ENCODE measurements around the gene SKI.

SKI gene

GRCh38 chr1:2345297-2346075 is 117.4 kb downstream of the SKI start:
- TF ChIP-seq CTCF (IDR thresholded peaks at IDR 0.05; ENCODE audit: low read depth, low read length): no peak
- no peak overlapping the region for H3K4me3 ChIP-seq (ENCODE audit: low read depth, low read length)
- in situ Hi-C loops (cut with HindIII; ENCODE audit: low sequenced_read_pairs): no loop called here
- DNase-seq (ENCODE audit: low read depth, low spot score): no peak

DNA sequence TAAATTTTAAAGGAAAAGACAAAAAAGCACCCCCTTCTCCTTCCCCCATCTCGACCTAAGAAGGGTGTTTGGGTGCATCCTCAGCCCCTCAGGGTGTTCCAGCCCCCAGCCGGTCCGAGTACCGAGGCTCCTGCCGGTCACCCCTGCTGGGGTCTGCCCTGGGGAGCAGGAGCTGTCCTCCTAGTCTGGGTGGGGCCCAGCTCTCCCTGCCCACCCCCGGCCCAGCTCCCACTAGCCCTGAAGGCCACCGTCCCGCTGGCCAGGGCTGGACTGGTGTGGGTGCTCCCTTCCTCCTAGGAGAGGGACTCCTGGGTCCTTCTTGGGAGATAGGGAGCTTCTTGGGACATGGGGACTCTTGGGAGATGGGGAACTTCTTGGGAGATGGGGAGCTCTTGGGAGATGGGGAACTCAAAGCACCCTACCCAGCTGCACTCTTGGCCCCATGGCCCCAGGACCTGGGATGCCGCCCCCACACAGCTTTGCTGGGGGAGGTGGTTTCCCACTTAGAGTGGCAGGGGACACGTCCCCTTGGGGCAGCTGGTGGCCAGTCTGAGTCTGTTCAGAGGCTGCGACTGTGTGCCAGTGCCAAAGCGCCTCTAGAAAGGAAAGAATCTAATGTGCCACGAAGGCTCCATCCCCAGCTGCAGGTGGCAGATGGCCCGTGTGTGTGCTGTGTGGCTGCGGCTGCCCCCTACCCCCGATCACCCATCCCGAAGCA is 118.7 kb downstream of the SKI start:
- no peak for TF ChIP-seq CTCF (IDR thresholded peaks at IDR 0.05; ENCODE audit: low read depth, low read length)
- no peak for DNase-seq (ENCODE audit: low read depth, low spot score)
- in situ Hi-C loops (cut with HindIII; ENCODE audit: low sequenced_read_pairs): no loop called here
- no peak overlapping the region for H3K4me3 ChIP-seq (ENCODE audit: low read depth, low read length)

DNA sequence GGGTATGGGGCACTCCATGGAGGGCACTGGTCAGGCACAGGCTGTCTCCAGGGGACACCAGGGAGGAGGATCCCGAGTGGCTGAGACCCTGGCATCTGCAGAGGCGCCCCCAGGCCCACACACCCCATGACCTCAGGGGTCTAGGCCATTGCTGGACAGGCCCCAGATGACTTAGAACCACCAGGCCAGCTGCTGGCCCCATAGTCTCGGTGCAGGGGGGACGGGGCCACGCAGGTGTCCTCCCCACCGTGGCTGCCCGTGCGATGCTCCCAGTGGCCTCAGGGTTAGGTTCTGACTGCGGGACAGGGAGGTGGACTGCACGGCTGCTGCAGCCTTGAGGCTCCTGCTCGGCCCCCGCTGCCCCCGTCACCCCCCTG is 119.3 kb downstream of the SKI start:
- TF ChIP-seq CTCF (IDR thresholded peaks at IDR 0.05; ENCODE audit: low read depth, low read length): no peak
- no peak overlapping the region for H3K4me3 ChIP-seq (ENCODE audit: low read depth, low read length)
- in situ Hi-C loops (cut with HindIII; ENCODE audit: low sequenced_read_pairs): no loop called here
- no peak for DNase-seq (ENCODE audit: low read depth, low spot score)

DNA sequence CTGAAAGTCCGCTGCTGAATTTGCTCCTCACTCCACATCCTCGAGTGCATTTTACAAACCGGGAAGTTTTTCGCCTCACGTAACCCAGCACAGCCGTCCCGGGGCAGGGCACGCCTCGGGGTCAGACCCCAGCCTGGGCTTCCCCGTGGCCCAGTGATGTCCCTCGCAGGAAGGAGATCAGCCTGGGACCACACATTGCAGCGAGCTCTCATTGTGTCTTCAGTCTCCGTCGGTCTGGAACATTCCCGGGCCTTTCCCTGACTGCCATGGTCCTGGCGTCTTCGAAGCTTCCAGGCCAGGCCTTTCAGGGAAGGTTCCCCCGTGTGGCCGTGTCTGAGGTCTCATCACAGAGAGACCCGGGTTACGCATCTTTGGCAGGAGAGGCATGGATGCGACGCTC is 119.8 kb downstream of the SKI start:
- DNase-seq (ENCODE audit: low read depth, low spot score): no peak
- H3K4me3 ChIP-seq (ENCODE audit: low read depth, low read length): no peak overlapping the region
- no peak for TF ChIP-seq CTCF (IDR thresholded peaks at IDR 0.05; ENCODE audit: low read depth, low read length)
- in situ Hi-C loops (cut with HindIII; ENCODE audit: low sequenced_read_pairs): no loop called here

DNA sequence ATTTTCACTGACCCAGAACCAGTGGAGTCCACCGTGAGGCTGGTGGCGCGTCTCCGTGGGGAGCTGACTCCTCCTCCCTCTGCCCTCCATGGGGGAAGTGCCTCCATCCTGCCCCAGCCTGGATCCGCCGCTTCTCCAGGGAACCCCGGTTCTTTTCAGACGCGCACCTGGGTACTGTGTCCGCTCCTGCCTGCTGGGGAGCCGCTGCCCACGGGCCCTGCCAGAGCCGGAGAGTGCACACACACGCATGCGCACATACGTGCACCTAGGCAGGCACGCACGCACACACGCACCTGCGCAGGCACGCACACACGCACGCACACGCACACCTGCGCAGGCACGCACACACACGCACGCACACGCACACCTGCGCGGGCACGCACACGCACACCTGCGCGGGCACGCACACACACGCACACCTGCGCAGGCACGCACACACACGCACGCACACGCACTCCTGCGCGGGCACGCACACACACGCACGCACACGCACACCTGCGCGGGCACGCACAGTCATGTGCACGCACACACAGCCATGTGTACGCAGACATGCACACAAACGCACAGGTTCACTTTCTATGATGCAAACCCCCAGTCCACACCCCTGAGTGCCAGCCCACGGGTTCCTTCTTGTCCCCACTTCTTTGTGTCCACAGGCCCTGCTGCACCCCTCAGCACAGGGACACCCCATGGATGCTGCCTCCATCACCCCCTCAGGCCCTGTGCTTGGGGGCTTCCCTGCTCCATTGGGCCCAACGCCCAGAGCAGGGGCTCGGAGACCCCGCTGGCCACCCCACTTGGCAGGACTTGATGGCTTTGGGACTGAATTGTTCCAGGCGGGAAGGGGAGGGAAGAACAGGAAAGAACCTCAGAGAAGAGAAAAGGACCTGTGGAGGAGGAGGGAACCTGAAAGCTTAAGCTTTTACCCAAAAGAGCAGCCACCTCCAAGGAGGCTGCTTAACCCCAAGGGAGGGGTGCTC is 120.5 kb downstream of the SKI start:
- no peak for DNase-seq (ENCODE audit: low read depth, low spot score)
- TF ChIP-seq CTCF (IDR thresholded peaks at IDR 0.05; ENCODE audit: low read depth, low read length): no peak
- in situ Hi-C loops (cut with HindIII; ENCODE audit: low sequenced_read_pairs): no loop called here
- H3K4me3 ChIP-seq (ENCODE audit: low read depth, low read length): no peak overlapping the region

DNA sequence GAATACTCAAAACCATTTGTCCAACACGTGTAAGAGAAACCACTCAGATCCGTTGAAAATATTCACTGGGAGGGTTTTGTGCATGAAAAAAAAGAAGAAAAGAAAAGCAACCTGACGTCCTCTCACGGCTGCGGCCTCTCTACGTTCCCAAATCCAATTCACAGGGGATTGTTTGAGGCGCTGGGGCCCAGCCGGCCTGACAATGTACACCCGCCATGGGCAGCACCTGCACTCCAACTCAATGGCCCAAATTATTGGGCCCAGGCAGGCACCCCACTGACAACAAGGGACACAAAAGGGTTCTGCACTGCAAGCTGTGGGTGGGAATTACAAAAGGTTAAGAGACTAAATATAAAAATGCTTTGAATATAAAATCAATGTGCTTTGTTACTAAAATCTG is 121.7 kb downstream of the SKI start:
- TF ChIP-seq CTCF (IDR thresholded peaks at IDR 0.05; ENCODE audit: low read depth, low read length): no peak
- in situ Hi-C loops (cut with HindIII; ENCODE audit: low sequenced_read_pairs): no loop called here
- H3K4me3 ChIP-seq (ENCODE audit: low read depth, low read length): no peak overlapping the region
- DNase-seq (ENCODE audit: low read depth, low spot score): no peak
